ENCODE data around the gene HMOX2.

Gene HMOX2

DNA sequence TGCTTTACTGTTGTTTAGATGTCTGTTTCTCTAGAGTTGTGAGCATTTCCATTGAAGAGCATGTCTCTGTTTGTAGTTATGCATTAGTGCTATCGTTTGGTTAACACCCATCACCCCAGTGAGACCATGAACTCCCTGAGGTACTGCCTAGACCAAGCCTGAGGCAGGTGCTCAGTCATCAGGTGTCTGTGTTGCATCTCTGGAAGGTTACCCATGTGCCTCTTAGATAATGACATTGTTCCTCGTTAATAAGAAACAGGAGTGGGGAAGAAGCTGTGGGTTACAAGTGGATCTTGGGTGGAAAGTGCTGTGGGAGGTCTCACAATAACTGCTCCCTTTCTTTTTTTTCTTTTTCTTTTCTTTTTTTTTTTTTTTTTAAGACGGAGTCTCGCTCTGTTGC is 32.2 kb upstream of the HMOX2 start:
- H3K27me3 ChIP-seq (ENCODE audit: control insufficient read depth in 1 of 2, insufficient read depth in 2 of 2, low read length in 2 of 2) = no peaks in the 10 kb centered on the region
- no peaks in the 10 kb centered on the region for H3K4me1 ChIP-seq (ENCODE audit: insufficient read depth, low read length)
- no peaks in the 10 kb centered on the region for H3K9me3 ChIP-seq (ENCODE audit: low read length)
- no peak overlapping the region for H3K4me3 ChIP-seq (ENCODE audit: low read depth in 1 of 2, low read length in 2 of 2)
- H3K9ac ChIP-seq (ENCODE audit: low read length) = no peak overlapping the region
- no peak overlapping the region for H3K27ac ChIP-seq (ENCODE audit: low read depth, low read length)
- peaks cover 88% of the 10 kb centered on the region for H3K36me3 ChIP-seq (ENCODE audit: insufficient read depth, low read length)

- H3K27me3 ChIP-seq (ENCODE audit: control insufficient read depth in 1 of 2, insufficient read depth in 2 of 2, low read length in 2 of 2) = no peaks in the 10 kb centered on the region
- H3K36me3 ChIP-seq (ENCODE audit: insufficient read depth, low read length) = peaks cover 72% of the 10 kb centered on the region
- no peaks in the 10 kb centered on the region for H3K4me1 ChIP-seq (ENCODE audit: insufficient read depth, low read length)
- no peaks in the 10 kb centered on the region for H3K9me3 ChIP-seq (ENCODE audit: low read length)
- H3K9ac ChIP-seq (ENCODE audit: low read length) = no peak overlapping the region
- no peak overlapping the region for H3K27ac ChIP-seq (ENCODE audit: low read depth, low read length)
- H3K4me3 ChIP-seq (ENCODE audit: low read depth in 1 of 2, low read length in 2 of 2) = no peak overlapping the region
These were observed 25.8 kb upstream of the HMOX2 start for GRCh38 chr16:4450430-4450829.

DNA sequence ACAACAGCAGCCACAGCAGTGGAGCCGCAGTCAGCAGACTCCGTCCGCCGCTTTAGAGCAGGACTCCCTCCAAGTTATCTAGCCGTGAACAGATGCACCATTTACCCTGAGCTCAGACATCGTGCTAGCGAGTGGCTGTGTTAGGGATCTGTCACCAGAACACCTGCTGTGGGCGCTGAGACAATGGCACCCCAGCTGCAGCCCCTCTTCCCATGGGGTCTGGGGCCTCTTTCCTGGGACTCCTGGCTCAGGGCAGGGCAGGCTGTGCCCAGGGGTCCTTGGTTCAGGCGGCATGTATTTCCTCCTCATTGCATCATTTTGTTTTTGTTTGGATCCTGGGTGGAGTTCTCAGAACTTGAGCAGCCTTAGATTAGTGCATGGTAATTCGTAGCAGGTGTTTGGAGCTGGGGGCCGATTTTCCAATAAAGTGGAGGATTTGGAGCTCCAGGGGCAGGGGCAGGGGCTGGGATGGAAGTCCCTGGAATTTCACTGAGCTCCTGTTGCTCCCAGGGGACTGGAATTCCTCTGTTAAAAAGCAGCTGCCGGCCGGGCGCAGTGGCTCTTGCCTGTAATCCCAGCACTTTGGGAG is 25.2 kb upstream of the HMOX2 start:
- H3K9me3 ChIP-seq (ENCODE audit: low read length) = no peaks in the 10 kb centered on the region
- H3K4me1 ChIP-seq (ENCODE audit: insufficient read depth, low read length) = no peaks in the 10 kb centered on the region
- H3K9ac ChIP-seq (ENCODE audit: low read length) = no peak overlapping the region
- no peak overlapping the region for H3K27ac ChIP-seq (ENCODE audit: low read depth, low read length)
- H3K36me3 ChIP-seq (ENCODE audit: insufficient read depth, low read length) = peaks cover 78% of the 10 kb centered on the region
- no peak overlapping the region for H3K4me3 ChIP-seq (ENCODE audit: low read depth in 1 of 2, low read length in 2 of 2)
- no peaks in the 10 kb centered on the region for H3K27me3 ChIP-seq (ENCODE audit: control insufficient read depth in 1 of 2, insufficient read depth in 2 of 2, low read length in 2 of 2)

GRCh38 chr16:4452674-4453073 is 23.5 kb upstream of the HMOX2 start:
- H3K27me3 ChIP-seq (ENCODE audit: control insufficient read depth in 1 of 2, insufficient read depth in 2 of 2, low read length in 2 of 2) = no peaks in the 10 kb centered on the region
- no peaks in the 10 kb centered on the region for H3K9me3 ChIP-seq (ENCODE audit: low read length)
- H3K36me3 ChIP-seq (ENCODE audit: insufficient read depth, low read length) = peaks cover 78% of the 10 kb centered on the region
- H3K27ac ChIP-seq (ENCODE audit: low read depth, low read length) = no peak overlapping the region
- H3K9ac ChIP-seq (ENCODE audit: low read length) = no peak overlapping the region
- no peaks in the 10 kb centered on the region for H3K4me1 ChIP-seq (ENCODE audit: insufficient read depth, low read length)
- no peak overlapping the region for H3K4me3 ChIP-seq (ENCODE audit: low read depth in 1 of 2, low read length in 2 of 2)

DNA sequence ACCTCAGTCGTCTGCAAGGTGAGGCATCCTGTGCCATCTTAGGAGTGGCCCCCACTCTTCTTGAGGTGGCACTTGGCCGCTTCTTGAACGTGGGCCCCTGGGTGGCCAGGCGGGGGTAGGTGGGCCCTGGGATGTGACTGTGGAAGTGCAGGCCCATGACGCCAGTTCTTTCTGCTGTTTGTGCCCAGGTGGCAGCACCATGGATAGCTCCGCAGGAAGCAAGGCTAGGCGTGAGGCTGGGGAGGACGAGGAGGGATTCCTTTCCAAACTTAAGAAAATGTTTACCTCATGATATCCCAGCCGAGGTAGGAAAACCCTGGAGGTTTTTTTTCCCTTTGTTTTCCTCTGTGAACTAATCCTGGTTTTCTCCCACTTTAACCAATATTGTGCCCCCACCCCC is 21.6 kb upstream of the HMOX2 start:
- no peak overlapping the region for H3K4me3 ChIP-seq (ENCODE audit: low read depth in 1 of 2, low read length in 2 of 2)
- no peaks in the 10 kb centered on the region for H3K27me3 ChIP-seq (ENCODE audit: control insufficient read depth in 1 of 2, insufficient read depth in 2 of 2, low read length in 2 of 2)
- no peak overlapping the region for H3K9ac ChIP-seq (ENCODE audit: low read length)
- H3K27ac ChIP-seq (ENCODE audit: low read depth, low read length) = no peak overlapping the region
- no peaks in the 10 kb centered on the region for H3K9me3 ChIP-seq (ENCODE audit: low read length)
- H3K4me1 ChIP-seq (ENCODE audit: insufficient read depth, low read length) = no peaks in the 10 kb centered on the region
- peaks cover 64% of the 10 kb centered on the region for H3K36me3 ChIP-seq (ENCODE audit: insufficient read depth, low read length)

DNA sequence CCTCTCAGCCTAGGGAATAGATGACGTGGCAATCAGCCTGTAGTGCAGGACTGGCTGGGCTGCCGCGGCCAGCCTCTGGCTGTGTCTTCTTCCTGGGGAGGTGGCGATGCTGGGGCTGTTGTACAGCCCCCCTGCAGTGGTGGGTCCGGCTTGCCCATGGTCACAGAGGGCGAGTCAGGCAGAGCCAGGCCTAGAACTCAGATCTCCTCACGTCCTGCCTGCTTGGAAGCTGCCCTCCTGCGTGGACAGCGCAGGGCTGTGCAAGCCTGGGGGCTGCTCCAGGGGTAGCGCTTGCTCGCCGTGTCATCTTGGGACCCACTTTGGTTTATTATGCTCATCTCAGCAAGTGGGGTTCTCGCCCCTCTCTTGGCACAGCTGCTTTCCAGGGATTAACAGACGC is 21.1 kb upstream of the HMOX2 start:
- H3K27ac ChIP-seq (ENCODE audit: low read depth, low read length) = no peak overlapping the region
- H3K4me1 ChIP-seq (ENCODE audit: insufficient read depth, low read length) = no peaks in the 10 kb centered on the region
- H3K9ac ChIP-seq (ENCODE audit: low read length) = no peak overlapping the region
- H3K36me3 ChIP-seq (ENCODE audit: insufficient read depth, low read length) = peaks cover 60% of the 10 kb centered on the region
- H3K9me3 ChIP-seq (ENCODE audit: low read length) = no peaks in the 10 kb centered on the region
- no peak overlapping the region for H3K4me3 ChIP-seq (ENCODE audit: low read depth in 1 of 2, low read length in 2 of 2)
- H3K27me3 ChIP-seq (ENCODE audit: control insufficient read depth in 1 of 2, insufficient read depth in 2 of 2, low read length in 2 of 2) = no peaks in the 10 kb centered on the region

DNA sequence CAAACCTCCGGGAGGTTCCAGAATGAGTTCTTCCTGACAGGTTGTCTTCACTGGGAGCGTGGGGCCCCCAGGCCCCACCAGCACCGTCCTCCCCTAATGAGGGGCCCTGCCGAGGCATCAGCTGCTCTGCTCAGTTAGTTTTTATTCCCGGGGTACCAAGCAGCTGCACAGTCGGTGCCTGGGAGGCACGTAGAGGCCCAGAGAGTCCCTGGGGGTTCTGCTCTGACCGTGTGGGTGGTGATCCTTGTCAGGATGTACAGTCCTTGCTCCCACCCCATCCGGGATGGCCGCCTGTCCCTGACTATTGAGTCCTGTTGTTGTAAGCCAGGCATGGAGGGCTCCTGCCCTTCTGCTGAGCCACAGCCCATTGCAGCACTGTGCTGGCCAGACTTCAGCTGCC is 20.2 kb upstream of the HMOX2 start:
- Histone ChIP-seq H3K27ac (ENCODE audit: low read depth, low read length) (no peak overlapping the region), H3K4me1 (ENCODE audit: insufficient read depth, low read length) (no peaks in the 10 kb centered on the region), H3K27me3 (ENCODE audit: control insufficient read depth in 1 of 2, insufficient read depth in 2 of 2, low read length in 2 of 2) (no peaks in the 10 kb centered on the region), H3K36me3 (ENCODE audit: insufficient read depth, low read length) (peaks cover 51% of the 10 kb centered on the region), H3K4me3 (ENCODE audit: low read depth in 1 of 2, low read length in 2 of 2) (no peak overlapping the region), H3K9ac (ENCODE audit: low read length) (no peak overlapping the region), H3K9me3 (ENCODE audit: low read length) (no peaks in the 10 kb centered on the region)

DNA sequence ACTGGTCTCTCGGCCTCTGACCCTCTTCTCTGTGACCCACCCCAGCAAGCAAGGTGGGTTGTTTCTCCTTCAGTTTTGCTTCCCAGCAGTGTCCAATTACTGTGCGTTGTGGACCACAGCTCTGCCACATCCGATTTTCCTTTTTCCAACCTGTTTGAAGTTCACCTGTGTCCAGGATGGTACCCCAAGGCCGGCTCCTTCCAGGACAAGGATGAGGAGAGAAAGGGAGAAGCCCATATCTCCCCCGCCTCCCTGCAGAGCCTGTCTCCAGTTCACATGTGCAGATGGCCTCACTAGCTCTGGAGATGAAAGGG is 15.3 kb upstream of the HMOX2 start:
- H3K36me3 ChIP-seq (ENCODE audit: insufficient read depth, low read length) = peaks cover 20% of the 10 kb centered on the region

DNA sequence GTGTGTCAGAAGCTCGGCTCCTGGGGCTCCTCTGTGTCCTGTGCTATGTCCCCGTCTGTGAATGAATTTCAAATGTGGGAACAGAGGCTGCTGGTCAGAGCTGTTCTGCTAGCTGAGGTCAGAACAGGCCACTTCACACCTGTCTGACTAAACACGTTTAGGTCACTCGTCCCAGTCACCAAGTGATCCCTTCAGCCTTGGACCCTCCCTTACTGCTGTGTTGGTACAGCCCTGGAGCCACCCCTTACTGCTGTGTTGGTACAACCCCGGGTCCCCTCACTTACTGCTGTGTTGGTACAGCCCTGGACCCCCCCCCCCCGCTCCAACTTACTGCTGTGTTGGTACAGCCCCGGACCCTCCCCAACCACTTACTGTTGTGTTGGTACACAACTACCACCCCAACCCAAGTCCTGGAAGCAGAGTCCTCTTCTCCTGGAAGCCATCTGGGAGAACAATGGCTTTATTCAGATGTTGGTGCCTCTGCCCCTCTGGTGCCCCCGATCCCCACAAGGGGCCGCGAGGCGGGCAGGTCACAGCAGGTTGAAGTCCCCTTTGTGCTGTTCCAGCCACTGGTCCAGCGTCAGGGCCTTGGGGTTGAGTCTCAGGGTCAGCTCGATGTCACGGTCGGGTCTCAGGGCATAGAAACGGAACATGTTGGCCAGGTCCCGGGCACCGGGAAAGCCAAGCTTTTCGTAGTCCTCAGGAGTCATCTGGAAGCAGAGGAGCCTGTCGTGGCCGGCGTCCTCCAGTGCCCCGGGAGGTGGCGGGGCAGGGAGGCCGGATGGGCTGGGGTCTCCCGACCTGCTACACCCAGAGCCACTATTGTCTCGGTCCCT is 14.7 kb upstream of the HMOX2 start:
- no peak overlapping the region for H3K27ac ChIP-seq (ENCODE audit: low read depth, low read length)
- no peaks in the 10 kb centered on the region for H3K27me3 ChIP-seq (ENCODE audit: control insufficient read depth in 1 of 2, insufficient read depth in 2 of 2, low read length in 2 of 2)
- peaks cover 20% of the 10 kb centered on the region for H3K36me3 ChIP-seq (ENCODE audit: insufficient read depth, low read length)
- H3K9ac ChIP-seq (ENCODE audit: low read length) = no peak overlapping the region
- no peaks in the 10 kb centered on the region for H3K4me1 ChIP-seq (ENCODE audit: insufficient read depth, low read length)
- H3K4me3 ChIP-seq (ENCODE audit: low read depth in 1 of 2, low read length in 2 of 2) = no peak overlapping the region
- no peaks in the 10 kb centered on the region for H3K9me3 ChIP-seq (ENCODE audit: low read length)

More for the DNA sequence above, 15.3 kb upstream of the HMOX2 start:
- H3K9me3 ChIP-seq (ENCODE audit: low read length) = no peaks in the 10 kb centered on the region
- no peaks in the 10 kb centered on the region for H3K4me1 ChIP-seq (ENCODE audit: insufficient read depth, low read length)
- H3K27ac ChIP-seq (ENCODE audit: low read depth, low read length) = no peak overlapping the region
- H3K4me3 ChIP-seq (ENCODE audit: low read depth in 1 of 2, low read length in 2 of 2) = no peak overlapping the region
- no peaks in the 10 kb centered on the region for H3K27me3 ChIP-seq (ENCODE audit: control insufficient read depth in 1 of 2, insufficient read depth in 2 of 2, low read length in 2 of 2)
- no peak overlapping the region for H3K9ac ChIP-seq (ENCODE audit: low read length)

GRCh38 chr16:4463522-4464163 is 12.6 kb upstream of the HMOX2 start:
- Histone ChIP-seq H3K36me3 (ENCODE audit: insufficient read depth, low read length) (peaks cover 17% of the 10 kb centered on the region), H3K27me3 (ENCODE audit: control insufficient read depth in 1 of 2, insufficient read depth in 2 of 2, low read length in 2 of 2) (no peaks in the 10 kb centered on the region), H3K27ac (ENCODE audit: low read depth, low read length) (no peak overlapping the region), H3K4me1 (ENCODE audit: insufficient read depth, low read length) (no peaks in the 10 kb centered on the region), H3K4me3 (ENCODE audit: low read depth in 1 of 2, low read length in 2 of 2) (no peak overlapping the region), H3K9me3 (ENCODE audit: low read length) (no peaks in the 10 kb centered on the region), H3K9ac (ENCODE audit: low read length) (no peak overlapping the region)

GRCh38 chr16:4465977-4466779 is 10.0 kb upstream of the HMOX2 start:
- Histone ChIP-seq H3K9me3 (ENCODE audit: low read length) (no peaks in the 10 kb centered on the region), H3K36me3 (ENCODE audit: insufficient read depth, low read length) (peaks cover 17% of the 10 kb centered on the region), H3K27ac (ENCODE audit: low read depth, low read length) (no peak overlapping the region), H3K9ac (ENCODE audit: low read length) (no peak overlapping the region), H3K27me3 (ENCODE audit: control insufficient read depth in 1 of 2, insufficient read depth in 2 of 2, low read length in 2 of 2) (no peaks in the 10 kb centered on the region), H3K4me1 (ENCODE audit: insufficient read depth, low read length) (no peaks in the 10 kb centered on the region), H3K4me3 (ENCODE audit: low read depth in 1 of 2, low read length in 2 of 2) (no peak overlapping the region)
